Tongue (tissue), 2 donors: Measurements from ENCODE around the gene GCK. TPM values are rescaled to one million over a fixed set of nuclear protein-coding genes. Genes with fewer than 3 reads are reported as not detected.

Experiments used
- DNase-seq: peaks from one replicate; pipeline ENCODE4 v3.0.0-alpha.2; 2015
- total RNA-seq: library from RNA; depleted of rRNA; stranded (reverse); fragments of >200 nt; gene quantifications from one replicate; pipeline ENCODE4 v1.2.3, GENCODE V29; 2014

Gene GCK
- total RNA-seq, result 2.9 TPM

DNA sequence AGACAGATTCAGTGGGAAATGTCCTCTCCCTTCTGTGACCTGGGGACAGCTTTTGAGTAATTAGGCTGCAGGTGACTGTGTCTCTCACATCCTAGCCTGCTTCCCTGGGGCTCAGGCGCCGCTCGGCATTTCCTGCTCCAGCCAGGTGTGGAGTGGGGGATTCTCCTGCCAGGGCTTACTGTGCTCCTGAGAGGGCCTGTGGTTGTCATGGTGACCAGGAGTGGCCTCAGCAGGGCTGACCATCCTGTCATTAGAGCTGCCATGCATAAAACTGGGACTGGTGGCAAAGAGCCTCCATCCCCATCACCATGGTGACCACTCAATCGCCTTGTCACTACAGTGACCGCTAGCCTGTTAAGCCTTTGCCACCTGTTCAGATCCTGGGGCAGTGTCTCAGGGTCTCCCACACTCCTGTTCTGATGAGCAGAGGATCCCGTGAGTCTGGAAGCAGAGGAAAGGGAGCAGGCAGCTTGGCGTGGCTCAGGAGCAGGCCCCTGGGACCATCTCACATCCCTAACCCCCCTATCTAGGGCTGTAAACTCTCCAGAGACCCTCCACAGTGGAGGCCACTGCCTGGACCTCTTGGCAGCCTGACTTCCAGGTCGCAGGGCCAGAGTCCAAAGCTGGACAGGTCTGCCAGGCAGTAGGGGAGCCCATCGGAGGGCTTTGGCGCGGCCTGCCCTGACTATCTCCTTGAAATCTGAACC is at the start of gene GCK:
Gene GCK, minus strand, starts transcription at position 154 of the 707 bp plus-strand sequence. CDS start 486 bp downstream, outside the sequence.
- no peak for DNase-seq

DNA sequence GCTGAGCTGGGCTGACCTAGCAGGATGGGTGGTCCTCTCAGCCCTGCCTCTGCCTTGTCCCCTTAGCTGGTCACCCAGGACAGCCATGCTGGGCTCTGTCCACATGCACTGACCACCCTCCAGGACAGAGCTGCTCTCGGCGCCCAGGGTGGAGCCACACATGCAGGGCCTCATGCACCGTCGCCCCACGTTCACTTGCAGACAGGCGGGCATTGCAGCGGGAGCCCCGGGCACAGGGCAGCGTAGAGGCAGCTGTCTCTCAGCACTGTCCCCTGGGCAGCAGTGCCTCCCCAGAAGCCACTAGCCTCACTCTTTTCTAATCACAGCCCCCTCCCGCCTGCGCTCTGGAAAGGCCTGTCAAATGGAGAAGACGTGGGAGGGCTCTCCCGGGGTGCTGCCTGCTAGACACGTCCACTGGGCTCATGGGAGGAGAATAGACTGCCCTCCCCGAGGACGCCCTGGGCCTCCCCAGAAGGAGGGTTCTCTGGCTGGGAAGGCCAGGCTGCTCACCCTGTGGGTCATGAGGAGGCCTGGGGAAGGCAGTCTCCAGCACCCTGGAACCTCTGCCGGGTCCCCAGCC is 49.0 kb upstream of the GCK start:
- no peak for DNase-seq

DNA sequence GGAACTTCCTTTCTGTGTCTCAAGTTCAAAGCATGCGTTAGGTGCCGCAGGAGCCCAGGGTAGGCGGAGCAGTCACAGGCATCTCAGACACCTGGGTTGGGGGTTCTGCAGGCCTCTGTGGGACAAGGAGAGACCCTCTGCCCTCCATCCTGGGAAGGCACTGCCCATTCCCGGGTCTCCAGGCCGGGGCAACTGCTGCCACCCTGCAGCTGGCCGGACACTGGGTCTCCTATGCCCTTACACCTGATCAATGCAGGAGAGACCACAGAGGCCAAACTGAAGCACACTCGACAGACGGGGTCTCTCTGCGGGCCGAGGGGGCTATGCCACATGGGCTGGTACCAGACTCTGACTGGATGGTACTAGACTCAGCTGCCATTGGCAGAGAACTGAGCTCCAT is 48.5 kb upstream of the GCK start:
- DNase-seq, result no peak

DNA sequence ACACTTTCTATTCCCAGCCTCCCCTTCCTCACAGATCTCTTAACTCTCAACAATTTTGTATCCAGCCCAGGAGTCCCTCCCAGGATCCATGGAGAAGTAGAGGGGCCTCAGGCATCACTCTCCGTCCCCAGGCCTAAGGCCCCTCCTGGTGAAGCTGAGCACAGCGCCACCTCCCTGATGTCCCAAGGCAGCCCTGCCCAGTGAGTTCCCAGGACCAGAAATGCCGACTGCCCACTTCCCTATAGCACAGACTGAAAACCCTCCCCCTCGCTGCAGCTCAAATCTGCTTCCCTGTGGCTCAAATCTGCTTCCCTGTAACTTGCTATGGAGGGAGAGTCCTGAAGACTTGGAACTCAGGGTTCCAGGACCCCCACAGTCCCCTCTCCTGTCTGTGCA is 47.1 kb upstream of the GCK start:
- no peak for DNase-seq

DNA sequence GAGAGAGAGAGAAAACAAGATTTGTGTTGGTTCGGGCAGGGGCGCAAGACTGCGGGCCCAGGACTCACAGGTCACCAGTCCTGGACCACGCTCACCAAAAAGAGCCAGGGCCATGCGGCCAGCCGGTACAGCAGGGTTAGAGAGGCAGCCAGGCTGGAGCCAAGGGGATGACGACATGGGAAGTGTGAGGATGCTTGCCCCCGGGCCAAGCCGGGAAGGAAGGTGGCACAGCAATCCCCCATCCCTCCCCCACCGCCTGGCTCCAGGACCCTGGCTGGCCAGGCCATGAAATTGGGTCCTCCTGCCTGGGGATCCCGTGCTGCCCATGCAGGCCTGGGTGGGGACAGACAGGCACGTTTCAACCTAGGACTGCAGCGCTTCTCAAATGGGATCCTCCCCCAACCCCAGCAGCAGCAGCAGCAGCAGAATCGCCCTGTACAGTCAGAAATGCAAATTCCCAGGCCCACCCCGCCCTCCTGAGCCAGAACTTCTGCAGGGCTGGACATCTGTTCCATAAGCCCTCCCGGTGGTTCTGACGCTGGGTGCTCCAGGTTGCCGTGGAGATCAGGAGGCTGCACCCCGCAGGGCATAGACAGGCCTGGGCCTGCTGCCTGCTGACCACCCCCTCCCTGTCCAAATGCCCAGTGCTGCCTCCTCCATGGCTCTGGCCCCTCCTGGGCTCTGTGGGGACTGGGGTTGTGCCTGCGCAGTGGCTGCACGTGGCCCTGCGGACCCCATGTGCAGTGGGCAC is 46.5 kb upstream of the GCK start:
- DNase-seq, result no peak

DNA sequence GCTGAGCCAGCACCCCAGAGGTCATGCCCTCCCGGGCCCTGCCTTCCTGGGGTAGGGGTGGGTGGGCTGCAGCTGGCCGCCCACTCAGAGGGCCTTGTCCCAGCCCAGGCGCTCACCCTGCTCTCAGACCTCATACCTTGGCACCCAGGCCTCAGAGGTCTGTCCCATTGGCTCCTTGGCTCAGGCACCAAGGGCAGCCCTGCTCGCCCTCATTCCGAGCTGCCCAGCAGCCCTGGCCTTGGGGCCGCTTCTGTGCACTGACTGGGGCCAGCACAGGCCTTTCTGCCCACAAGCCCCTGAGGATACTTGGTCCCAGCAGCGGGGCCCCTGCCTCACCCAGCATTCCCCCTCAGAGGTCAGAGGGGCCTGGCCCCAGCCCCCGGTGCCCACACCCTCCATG is 45.8 kb upstream of the GCK start:
- no peak for DNase-seq

DNA sequence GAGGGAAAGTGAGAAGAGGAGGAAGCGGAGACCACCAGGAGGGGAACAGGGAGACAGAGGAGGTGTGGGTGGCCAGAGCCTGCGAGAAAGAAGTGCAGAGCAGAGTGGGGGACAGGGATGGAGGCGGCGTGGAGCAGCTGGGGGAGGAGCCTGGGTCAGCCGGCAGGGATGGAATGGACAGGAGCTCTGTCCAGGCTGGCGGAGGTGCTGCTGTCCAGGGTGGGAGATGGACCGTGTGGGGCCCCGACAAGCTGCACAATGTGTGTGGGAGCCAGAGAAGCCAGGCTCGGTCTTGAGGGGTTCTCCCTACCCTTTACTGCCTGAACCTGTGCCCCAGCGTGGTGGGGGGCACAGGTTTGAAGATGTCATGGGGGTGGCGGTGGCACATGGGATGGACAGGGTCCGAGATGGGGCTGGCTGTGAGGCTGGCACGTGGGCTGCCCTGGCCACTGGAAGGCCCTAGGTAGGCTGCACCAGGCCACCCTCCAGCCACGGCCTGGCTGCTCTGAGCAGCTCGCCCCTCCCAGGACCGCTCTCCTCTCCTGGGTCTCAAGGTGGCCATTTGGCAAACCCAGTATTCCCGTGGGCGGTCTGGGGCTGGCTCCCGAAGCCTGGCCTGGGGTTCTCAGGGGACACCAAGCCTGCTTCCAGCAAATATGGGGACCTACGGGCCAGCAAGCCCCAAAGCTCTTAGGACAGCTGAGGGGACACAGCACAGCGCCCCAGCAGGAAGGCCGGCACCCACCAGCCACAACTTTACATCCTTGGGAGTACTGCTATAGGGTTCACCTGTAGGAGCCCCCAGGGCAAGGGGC is 43.9 kb upstream of the GCK start:
- no peak for DNase-seq

DNA sequence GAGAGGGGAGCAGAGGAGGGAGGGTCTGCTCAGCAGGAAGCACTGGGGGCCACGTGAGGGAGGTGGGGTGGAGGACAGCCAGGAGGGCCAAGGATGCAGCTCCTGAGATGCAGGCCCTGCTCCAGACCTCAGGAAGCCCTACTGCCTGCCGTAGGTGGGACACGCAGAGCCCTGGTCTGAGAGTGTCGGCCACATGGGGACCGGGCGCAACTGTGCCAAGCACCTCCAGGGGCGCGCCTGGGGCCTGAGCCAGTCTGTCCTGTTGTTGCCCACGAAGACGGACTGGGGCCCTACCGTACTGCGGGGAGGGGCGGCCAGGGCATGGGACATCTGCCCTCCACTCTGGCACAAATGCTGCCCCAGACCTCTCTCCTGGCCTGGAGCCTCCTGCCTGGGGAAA is 43.2 kb upstream of the GCK start:
- no peak for DNase-seq

DNA sequence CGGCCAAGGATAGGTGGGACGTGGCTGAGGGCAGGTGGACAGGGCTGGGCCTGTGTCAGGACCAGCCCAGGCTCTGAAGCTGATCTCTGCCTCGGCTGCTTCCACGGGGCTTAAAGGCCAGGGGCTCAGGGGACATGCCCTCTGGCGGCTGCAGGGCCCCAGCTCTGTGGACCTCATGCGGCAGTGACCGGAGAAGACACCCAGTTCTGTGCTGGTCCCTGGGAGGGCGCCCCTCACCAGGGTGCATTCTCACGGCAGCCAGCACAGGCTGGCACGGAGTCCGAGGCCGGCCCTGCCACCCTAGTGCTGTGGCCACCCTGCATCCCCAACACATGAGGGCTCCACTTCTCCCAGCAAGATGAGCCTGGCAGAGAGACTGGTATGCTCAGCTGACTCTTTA is 41.8 kb upstream of the GCK start:
- DNase-seq, result no peak

DNA sequence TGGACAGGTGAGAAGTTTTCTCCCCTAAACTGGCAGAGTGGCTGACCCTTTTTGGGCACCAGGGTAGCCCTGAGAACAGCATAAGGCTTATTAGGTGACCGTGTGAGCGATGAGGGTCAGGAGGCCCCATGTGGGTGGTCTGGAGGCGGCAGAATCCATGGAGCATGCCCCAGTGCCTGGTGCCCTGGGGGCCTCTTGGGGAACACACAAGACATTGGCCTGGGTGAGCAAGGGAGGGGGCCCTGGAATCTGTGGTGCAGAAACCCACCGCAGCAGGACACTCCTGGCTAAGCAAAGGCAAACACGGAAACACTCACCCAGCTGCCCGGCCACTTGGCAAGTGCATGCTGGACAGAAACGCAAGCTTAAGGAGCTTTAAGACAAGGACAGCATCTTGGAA is 41.0 kb upstream of the GCK start:
- DNase-seq, result no peak

DNA sequence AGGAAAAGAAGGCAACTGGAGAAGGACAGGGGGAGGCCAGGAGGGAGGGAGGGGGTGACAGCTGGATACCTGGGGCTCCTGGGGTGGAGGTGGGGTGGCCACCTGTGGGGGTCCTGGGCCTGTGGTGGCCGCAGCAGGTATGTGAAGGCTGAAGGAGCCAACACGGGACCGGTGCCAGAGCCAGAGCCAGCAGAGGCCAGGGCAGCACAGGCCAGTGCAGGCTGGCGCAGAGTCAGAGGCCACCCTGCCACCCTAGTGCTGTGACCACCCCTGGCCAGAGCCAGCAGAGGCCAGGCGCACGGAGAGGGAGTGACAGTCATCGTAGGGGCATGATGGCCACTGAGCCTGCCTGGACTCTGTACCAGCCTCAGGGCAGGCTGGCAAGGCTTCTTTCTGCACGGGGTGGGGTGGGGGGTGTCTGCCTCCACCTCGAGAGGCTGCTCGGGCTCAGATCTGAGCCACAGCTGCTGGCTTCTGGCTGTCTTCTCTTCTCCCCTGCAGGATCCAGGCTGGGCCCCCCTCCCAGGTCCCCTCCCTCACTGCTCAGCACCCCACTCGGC is 40.4 kb upstream of the GCK start:
- DNase-seq, result no peak

DNA sequence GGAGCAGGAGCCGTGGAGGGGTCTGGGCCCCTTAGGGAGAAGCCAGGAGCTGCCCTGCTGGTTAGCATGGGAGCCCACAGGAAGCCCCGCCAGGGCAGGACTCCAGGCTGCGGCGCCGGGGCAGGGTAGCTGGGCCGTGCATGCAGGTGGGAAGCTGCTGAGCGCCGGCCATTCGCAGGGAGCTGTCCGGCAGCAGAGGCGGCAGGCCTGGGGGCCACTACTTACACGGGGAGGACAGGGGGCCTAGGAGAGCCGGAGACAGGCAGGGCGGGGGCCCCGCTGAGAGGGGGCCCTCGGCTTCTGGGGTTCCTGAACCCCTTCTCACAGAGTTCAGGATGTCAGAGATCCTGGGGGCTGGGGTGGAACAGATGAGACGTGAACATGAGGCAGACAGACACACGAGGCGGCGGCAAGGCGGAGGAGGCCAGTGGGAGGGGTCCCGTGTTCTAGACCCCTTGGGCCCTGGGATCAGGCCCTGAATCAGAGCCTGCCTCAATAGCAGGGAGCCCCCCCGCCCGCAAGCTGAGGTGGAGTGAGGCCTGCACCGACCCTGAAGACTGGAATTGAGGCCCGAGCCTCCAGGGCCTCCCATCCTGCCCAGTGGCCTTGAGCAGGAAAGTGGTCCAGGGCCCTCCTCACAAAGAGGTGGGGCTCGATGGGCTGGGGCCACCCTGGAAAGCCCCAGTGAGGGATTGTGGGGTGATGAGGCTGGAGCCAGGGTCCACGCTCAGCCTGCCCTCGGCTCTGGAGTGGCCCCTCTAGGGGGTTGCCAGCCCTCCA is 39.5 kb upstream of the GCK start:
- no peak for DNase-seq

DNA sequence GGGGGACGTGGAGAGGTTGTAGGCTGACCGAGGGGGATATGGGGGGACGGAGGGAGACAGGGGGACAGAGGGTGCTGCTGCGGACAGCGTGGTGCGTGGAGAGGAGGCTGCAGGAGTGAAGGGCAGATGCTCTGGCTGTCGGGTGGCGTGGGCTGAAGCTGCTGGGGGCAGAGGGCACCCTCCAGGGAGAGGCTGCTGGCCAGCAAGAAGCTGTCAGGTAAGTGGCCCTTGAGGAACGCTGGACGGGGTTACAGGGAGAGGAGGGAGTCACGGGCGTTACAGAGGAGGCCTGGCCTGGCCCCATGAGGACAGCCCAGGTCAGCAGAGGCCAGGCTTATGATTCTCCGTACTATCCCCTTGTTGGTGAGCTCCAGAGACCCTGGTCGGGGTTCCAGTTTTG is 38.7 kb upstream of the GCK start:
- no peak for DNase-seq

DNA sequence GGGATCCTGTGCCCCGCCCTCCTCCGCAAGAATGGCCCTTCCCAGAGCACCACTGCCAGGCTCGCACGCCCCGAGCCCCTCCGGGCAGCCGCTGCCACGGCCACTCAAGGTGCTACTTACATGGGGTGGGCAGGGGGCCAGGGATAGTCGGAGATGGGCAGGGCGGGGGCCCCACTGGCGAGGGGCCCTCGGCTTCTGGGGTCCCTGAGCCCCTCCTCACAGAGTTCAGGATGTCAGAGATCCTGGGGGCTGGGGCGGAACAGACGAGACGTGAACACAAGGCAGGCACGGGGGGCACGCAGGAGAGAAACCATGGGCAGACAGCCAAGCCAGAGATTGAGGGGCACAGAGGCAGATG is 37.1 kb upstream of the GCK start:
- no peak for DNase-seq

DNA sequence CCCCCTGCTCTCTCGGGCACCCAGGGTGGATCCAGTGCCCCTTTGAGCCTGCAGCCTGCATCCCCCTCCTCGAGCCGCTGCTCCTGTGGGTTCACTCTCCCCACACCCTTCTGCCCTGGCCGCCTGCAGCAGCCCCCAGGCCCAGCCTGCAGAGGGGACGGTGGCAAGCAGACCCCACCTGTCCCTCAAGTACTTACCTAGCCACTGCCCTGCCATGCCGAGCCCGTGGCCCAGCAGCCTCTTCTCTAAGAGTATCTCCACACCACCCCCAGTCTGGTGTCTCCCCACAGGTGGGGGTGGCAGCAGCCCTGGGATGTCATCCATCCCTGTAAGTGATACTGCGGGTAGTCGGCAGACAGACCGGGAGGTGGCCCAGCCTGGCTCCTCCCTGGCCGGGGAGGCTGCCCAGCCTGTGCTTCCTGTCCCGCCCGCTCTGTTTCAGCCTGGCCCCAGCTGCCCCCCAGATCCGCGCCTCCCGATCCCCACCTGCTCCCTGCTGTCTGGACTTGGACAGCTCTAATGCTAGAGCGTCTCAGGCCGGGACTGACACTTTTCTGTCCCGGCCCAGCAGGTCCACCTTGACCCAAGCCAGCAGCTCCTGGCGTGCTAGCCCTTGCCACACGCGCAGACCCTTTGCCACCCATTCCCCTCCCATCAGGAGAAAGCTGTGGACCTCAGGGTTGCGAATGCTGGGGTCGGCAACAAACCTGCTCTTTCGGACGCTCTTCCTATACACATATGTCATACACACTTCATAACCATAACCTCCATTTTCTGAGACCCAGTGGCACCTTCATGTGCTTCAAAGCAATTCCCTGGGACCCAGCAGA is 36.5 kb upstream of the GCK start:
- DNase-seq, result peak; percentile 83

DNA sequence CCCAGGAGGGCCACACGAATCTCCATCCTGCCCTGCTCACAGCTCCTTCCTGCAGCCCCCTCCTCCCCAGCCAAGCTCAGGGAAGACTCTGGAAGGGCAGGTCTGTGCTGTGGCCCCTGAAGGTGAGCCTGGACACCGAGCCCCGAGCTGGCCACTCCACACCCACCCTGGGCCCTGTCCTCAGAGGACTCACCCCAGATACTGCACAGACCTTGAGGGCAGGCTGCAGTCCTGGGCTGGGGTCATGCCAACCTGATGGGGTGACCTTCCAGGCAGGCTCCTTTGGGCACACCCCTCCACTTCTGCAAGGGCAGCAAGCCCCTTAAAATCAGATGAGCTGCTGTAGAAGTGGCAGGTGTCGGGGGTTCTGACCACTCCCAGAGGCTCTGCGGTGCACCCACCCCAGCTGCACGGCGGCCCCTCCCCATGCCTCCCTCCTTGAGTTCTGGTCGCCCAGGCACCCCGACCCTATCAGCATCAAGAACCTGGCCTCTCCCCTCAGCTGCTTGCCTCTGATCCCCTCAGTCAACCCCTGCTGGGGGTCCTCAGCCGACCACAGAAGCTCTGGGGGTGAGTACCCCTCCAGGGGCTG is 35.8 kb upstream of the GCK start:
- DNase-seq, result no peak

DNA sequence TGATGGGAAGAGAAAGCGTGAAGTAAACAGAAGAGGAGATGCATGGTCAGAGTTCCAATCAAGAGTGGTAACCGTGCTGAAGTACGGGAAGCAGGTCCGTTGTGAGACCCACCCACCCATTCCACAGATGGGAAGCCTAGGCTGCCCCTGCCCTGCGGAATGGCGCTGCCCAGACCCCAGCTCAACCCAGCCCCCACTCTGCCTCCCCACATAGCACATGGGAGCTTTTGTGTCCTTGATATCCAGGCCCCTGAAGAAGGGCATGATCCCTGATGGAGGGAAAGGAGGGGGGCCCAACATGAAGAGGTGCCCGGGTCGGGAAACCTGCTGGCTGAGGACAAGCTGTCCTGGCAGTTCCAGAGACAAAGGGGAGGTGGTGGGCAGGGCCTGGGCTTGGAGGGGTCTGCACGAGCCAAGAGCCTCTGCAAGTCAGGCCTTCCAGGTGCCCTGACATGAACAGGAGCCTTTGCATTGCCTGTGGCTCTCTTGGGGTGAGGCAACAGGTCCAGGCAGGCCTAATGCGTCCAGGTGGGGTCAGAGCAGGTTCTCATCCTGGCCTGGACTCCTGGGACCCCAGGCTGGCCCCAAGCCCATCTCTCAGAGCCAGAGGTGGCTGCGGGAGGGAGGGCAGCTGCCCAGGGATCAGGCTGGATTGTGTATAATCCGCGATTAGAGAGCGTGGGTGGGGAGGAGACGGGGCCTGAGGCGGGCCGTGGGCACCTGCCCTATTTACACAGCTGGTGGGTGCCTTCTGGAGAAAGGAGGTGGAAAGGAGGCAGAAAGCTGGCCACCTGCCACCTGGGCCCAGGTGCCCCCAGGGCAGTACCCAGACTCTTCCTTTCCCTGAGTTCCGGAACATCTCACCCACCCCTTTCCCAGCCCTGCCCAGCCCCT is 35.1 kb upstream of the GCK start:
- DNase-seq, result no peak

DNA sequence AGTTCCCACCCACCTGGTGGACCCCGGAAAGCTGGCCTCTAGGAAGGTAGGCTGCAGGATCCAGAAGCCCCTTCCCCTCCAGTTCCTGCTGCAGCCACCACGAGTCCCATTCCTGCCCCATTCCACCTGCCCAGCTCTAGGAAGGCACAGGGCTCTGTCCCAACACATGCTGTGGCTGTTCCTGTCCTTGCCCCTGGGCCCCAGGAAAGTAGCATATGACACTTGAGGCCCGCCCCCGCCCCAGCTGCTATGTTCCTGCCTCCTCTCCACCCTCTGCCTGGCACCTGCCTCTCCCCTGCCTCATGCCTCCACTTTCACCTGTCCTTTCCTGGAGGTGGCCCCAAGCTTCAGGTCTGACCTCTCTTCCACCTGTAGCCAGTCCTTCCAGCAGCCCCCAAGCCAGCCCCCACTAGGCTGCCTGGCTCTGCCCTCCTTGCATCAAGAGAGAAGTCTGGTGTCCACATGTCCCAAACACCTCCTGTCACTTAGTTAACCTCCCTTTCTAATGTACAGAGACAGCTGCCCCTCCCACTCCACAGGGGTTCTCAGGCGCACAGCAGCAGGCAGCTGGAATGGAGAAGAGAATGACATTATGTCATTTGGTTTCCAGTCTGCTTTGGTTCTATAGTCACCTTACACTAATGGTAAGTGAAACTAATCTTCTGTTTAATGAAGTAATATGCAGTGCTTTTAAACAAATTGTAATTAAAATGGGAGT is 34.3 kb upstream of the GCK start:
- peak; percentile 43 for DNase-seq
